Psoas muscle (tissue), 8 donors: ENCODE data around the gene AKAP8L. TPM values are rescaled to one million over a fixed set of nuclear protein-coding genes. Genes with fewer than 3 reads are reported as not detected.
A peak's percentile ranks its signal among the peaks of the same experiment; 100 is the strongest.
"Not testable (repeated sequence)": the region's sequence is repeated elsewhere in the genome, so short reads cannot be mapped to it uniquely, and the experiment has no call there.

Experiments
- ATAC-seq, 4 donors: fragments of 200-7000 bp; cut with Tn5 transposase; one replicate each; pipeline ENCODE4 v1.9.1; 2020; ENCODE audit warnings: moderate library complexity in 3 of 4, mild to moderate bottlenecking in 2 of 4
- DNase-seq, 2 donors: peaks; one replicate each; pipeline ENCODE4 v3.0.0-alpha.2; 2020
- H3K27ac ChIP-seq: fragments of 200-600 bp; one replicate; pipeline ENCODE4 v1.8.0; 2022
- H3K27me3 ChIP-seq, 3 donors: fragments of 200-600 bp in 1 of 3; one replicate each; pipeline versions ENCODE4 v1.6.1 to v1.8.0; 2013 to 2022; ENCODE audit warnings: low read length in 2 of 3, mild to moderate bottlenecking in 2 of 3, moderate library complexity in 1 of 3; ENCODE audit not compliant: insufficient read depth in 3 of 3
- H3K36me3 ChIP-seq, 2 donors: fragments of 200-600 bp in 1 of 2; one replicate each; pipeline versions ENCODE4 v1.6.1 to v1.8.0; 2013 to 2022; ENCODE audit warnings: low read depth in 1 of 2, mild to moderate bottlenecking in 1 of 2, moderate library complexity in 1 of 2; ENCODE audit not compliant: insufficient read depth in 1 of 2
- H3K4me1 ChIP-seq: fragments of 200-600 bp; one replicate; pipeline ENCODE4 v1.8.0; 2022
- H3K4me3 ChIP-seq: fragments of 200-600 bp; one replicate; pipeline ENCODE4 v1.8.0; 2022; ENCODE audit warnings: mild to moderate bottlenecking
- H3K9me3 ChIP-seq: fragments of 200-600 bp; one replicate; pipeline ENCODE4 v1.8.0; 2022
- WGBS, 3 donors: extraction: QIAGEN DNeasy Blood & Tissue Kit; methylation state at CpG; one replicate each; pipeline versions ENCODE4 v1.1.6 to v1.1.7; 2013; 5-methylcytosine and 5-hydroxymethylcytosine counted together
- intact Hi-C, 2 donors: fragments of 100-400 bp; cut with DNase I; formaldehyde crosslinking; loops; one replicate each; pipeline versions ENCODE4 v1.11.0 to v1.14.2; 2022
- polyA plus RNA-seq, 3 donors: library from polyadenylated mRNA; stranded (reverse); fragments of 200-250 nt; gene quantifications; one replicate each; pipeline ENCODE4 v1.2.3, GENCODE V29; 2013
- total RNA-seq, 4 donors: library from RNA; stranded (reverse); fragmentation: NEBNext Ultra II Directional in 2 of 4; extraction: Animal tissue kit (Norgen Biotek cat#: 25700) in 2 of 4; gene quantifications; one replicate each; pipeline versions ENCODE4 v1.2.1 to v1.2.4, GENCODE V29; 2021 to 2023
- TF ChIP-seq, protein P1 (sequence below): fragments of 200-600 bp; IDR thresholded peaks from one replicate; pipeline ENCODE4 v1.8.0; 2022; ENCODE audit warnings: antibody characterized with exemption
- donor health status: healthy with polysubstance abuse.
- donor health status: DM: no; HTN: no; CAD: no; lungs with moderate emphysema.
- donor health status: Bipolar disorder and iron deficiency.
- donor health status: healthy.
- donor health status: DM: yes; HTN: yes; CAD: no.
- donor health status: DM: no; HTN: no; CAD: no.
- donor health status: DM: no; HTN: no; CAD: no.
- donor health status: DM: yes; HTN: yes; CAD: no.

Gene AKAP8L
- total and polyA plus RNA-seq, 7 donors, result 34.6 to 72.9 (median 51.1) TPM

DNA sequence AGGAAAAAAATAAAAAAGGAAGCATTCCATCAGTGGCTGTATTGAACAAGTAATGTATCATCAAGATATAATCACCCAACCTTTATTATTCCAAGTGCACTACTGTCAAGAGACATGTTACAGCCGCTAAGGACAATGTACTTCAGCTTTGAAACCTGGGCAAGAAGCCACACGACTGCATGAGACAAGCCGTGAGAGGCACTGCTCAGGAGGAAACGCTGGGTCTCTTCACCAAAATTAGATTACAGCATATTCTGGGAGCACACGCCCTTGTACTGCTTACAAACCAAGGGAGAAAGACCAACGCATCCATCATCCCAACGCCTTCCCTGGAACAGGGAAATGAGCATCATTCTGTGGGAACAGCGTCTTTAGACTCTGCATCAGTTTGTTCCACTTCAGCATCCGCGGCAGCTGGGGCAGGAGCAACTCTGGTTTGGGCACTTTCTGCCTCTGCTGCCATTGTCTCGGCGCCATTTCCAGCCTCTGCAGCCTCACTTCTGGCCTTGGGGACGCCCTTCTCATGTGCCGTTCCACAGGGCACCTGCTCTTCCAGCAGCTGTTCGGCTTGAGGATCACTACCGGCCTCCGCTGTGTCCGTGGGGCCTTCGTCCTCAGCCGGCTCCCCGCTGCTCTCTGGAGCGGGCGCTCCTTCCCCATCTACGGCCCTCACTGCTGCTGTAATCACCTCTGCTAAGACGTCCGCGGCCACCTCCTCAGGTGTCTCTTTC, 64.1 kb downstream of the AKAP8L start:
- intact Hi-C loops, result no loop called here
- Histone ChIP-seq H3K27ac (no peak overlapping the region), H3K4me1 (peaks cover 13% of the 10 kb centered on the region), H3K4me3 (no peak overlapping the region), H3K9me3 (no peaks in the 10 kb centered on the region), H3K27me3 (no peaks in the 10 kb centered on the region), H3K36me3 (peaks cover 6 to 65% of the 10 kb centered on the region in 2 donors)
- 74 to 83% (median 79%) methylated on average over 27 of the region's 27 CpGs for WGBS, 3 donors
- TF ChIP-seq, protein P1, sequence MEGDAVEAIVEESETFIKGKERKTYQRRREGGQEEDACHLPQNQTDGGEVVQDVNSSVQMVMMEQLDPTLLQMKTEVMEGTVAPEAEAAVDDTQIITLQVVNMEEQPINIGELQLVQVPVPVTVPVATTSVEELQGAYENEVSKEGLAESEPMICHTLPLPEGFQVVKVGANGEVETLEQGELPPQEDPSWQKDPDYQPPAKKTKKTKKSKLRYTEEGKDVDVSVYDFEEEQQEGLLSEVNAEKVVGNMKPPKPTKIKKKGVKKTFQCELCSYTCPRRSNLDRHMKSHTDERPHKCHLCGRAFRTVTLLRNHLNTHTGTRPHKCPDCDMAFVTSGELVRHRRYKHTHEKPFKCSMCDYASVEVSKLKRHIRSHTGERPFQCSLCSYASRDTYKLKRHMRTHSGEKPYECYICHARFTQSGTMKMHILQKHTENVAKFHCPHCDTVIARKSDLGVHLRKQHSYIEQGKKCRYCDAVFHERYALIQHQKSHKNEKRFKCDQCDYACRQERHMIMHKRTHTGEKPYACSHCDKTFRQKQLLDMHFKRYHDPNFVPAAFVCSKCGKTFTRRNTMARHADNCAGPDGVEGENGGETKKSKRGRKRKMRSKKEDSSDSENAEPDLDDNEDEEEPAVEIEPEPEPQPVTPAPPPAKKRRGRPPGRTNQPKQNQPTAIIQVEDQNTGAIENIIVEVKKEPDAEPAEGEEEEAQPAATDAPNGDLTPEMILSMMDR, result no peak
- DNase-seq (no peak), ATAC-seq (peak in 2 of 4 donors; percentile 15 to 27)

DNA sequence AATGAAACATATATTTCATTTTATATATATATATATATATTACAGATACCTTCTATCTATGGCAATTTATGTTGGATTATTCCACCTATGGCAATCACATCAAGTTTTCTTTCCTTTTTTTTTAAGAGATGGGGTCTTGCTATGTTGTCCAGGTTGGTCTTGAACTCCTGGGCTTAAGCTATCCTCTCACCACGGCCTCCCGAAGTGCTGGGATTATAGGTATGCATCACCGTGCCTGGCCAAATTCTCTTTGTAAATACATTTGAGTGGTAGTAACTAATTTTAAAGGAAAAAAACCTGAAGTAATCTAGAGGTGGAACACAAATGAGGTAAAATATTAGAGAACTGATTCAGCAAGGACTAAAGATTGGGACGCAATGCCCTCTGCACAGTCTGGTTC, 64.9 kb downstream of the AKAP8L start:
- intact Hi-C loops, result no loop called here
- DNase-seq (peak in 1 of 2 donors; percentile 8), ATAC-seq (no peak)
- Histone ChIP-seq H3K27me3 (no peaks in the 10 kb centered on the region), H3K9me3 (no peaks in the 10 kb centered on the region), H3K4me3 (no peak overlapping the region), H3K36me3 (peaks cover 6 to 57% of the 10 kb centered on the region in 2 donors), H3K4me1 (peaks cover 8% of the 10 kb centered on the region), H3K27ac (no peak overlapping the region)
- 47 to 92% (median 89%) methylated on average over 4 of the region's 4 CpGs for WGBS, 3 donors
- TF ChIP-seq, protein P1, result no peak

DNA sequence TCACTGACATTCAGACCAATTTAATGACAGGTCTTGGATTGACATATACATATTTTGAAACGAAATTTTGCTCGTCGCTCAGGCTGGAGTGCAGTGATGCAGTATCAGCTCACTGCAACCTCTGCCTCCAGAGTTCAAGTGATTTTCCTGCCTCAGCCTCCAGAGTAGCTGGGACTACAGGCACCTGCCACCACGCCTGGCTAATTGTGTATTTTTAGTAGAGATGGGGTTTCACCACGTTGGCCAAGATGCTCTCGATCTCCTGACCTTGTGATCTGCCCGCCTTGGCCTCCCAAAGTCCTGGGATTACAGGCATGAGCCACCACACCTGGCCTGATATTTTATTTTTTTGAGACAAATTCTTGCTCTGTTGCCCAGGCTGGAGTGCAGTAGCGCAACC, 66.3 kb downstream of the AKAP8L start:
- H3K27me3 ChIP-seq, DNase-seq, H3K4me3 ChIP-seq, H3K9me3 ChIP-seq, intact Hi-C loops, H3K4me1 ChIP-seq: not testable (repeated sequence)
- ATAC-seq, result peak; percentile 28 to 63 (median 53)
- Histone ChIP-seq H3K36me3 (peaks cover 0 to 44% of the 10 kb centered on the region in 2 donors), H3K27ac (peak overlapping the region; percentile 62)
- 29 to 56% (median 41%) methylated on average over 8 of the region's 8 CpGs for WGBS, 3 donors

DNA sequence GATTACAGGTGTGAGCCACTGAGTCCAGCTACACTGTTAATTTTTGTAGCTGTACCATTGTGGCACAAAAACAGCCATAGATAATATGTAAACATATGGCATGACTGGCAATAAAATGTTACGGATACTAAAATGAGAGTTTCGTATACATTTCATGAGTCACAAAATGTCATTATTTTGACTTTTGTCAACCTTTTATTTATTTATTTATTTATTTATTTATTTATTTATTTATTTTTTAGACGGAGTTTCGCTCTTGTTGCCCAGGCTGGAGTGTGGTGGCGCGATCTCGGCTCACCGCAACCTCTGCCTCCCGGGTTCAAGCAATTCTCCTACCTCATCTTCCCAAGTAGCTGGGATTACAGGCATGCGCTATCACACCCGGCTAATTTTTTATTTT, 77.5 kb downstream of the AKAP8L start:
- H3K4me1 ChIP-seq, H3K27ac ChIP-seq, DNase-seq, ATAC-seq, H3K27me3 ChIP-seq, intact Hi-C loops, H3K4me3 ChIP-seq, H3K36me3 ChIP-seq, H3K9me3 ChIP-seq: not testable (repeated sequence)
- WGBS, 3 donors, result 97 to 98% (median 97%) methylated on average over 11 of the region's 11 CpGs

DNA sequence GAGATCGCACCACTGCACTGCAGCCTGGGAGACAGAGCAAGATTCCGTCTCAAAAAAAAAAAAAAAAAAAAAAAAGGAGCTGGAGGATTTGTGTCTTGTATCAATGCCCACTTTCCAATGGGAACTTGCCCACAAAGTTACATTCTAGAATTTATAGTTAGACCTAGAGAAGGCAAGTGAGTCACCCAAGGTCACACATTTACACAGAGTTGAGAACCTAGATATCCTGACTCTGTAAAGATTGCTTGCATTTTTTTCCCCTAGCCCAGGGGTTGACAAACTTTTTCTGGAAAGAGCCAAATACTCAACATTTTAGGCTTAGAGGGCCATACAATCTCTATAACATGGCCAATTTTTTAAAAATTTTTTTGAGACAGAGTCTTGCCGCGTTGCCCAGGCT, 78.7 kb downstream of the AKAP8L start:
- ATAC-seq (no peak), DNase-seq (no peak)
- TF ChIP-seq, protein P1, result no peak
- Histone ChIP-seq H3K9me3 (no peaks in the 10 kb centered on the region), H3K4me3 (no peak overlapping the region), H3K36me3 (no peaks in the 10 kb centered on the region), H3K27me3 (no peaks in the 10 kb centered on the region), H3K27ac (no peak overlapping the region), H3K4me1 (peaks cover 19% of the 10 kb centered on the region)
- intact Hi-C loops, result no loop called here
- 83 to 98% (median 89%) methylated on average over 3 to 4 of the region's 4 CpGs for WGBS, 3 donors
